IMR-90 (cell line): Measurements from ENCODE around the gene STXBP6. TPM values are rescaled to one million over a fixed set of nuclear protein-coding genes. Genes with fewer than 3 reads are reported as not detected.

Experiments
- ATAC-seq: fragments of 200-7000 bp; cut with Tn5 transposase; 2 replicates; pipeline ENCODE4 v1.9.1; 2020; ENCODE audit warnings: low read depth, mild to moderate bottlenecking, moderate library complexity
- BruUV-seq: library from RNA; stranded (reverse); fragments of 400-500 nt; replicated peaks from 2 replicates; lab custom pipeline; 2021; lab: Mats Ljungman, UMichigan
- CTCF ChIA-PET: fragments of 300-600 bp; formaldehyde crosslinking; extraction: SDS; loops from one replicate; lab custom pipeline; 2021; ENCODE audit warnings: antibody characterized with exemption; lab: Yijun Ruan, JAX
- POLR2A ChIA-PET: fragments of 300-600 bp; sonication (Branson Sonifier 250); formaldehyde crosslinking; loops from one replicate; lab custom pipeline; 2022; ENCODE audit warnings: antibody characterized with exemption; ENCODE audit not compliant: unreplicated experiment; lab: Charles Lee
- DNase-seq: peaks from one replicate; pipeline ENCODE4 v3.0.0; 2013
- H2AFZ ChIP-seq: replicated peaks from 2 replicates; pipeline ENCODE3; 2013; ENCODE audit warnings: low read length, mild to moderate bottlenecking; ENCODE audit not compliant: poor library complexity
- H2AK5ac ChIP-seq: 2 replicates; pipeline ENCODE4 v1.6.1; 2013; ENCODE audit warnings: low read depth, low read length, inconsistent platforms
- H2AK9ac ChIP-seq: replicated peaks from 2 replicates; pipeline ENCODE3; 2013; ENCODE audit warnings: mild to moderate bottlenecking, low read depth, low read length, moderate library complexity; ENCODE audit not compliant: poor library complexity
- H2BK120ac ChIP-seq: 2 replicates; pipeline ENCODE4 v1.6.1; 2013; ENCODE audit warnings: low read depth, low read length, inconsistent platforms
- H2BK15ac ChIP-seq: 3 replicates; pipeline ENCODE4 v1.6.1; 2013; ENCODE audit warnings: low read depth, low read length, inconsistent platforms
- H2BK20ac ChIP-seq: 2 replicates; pipeline ENCODE4 v1.6.1; 2013; ENCODE audit warnings: low read depth, mild to moderate bottlenecking, inconsistent platforms, low read length, moderate library complexity
- H2BK5ac ChIP-seq: 2 replicates; pipeline ENCODE4 v1.6.1; 2013; ENCODE audit warnings: mild to moderate bottlenecking, low read depth, low read length, inconsistent platforms; ENCODE audit not compliant: poor library complexity, severe bottlenecking
- H3K14ac ChIP-seq: replicated peaks from 2 replicates; pipeline ENCODE4 v1.6.1; 2013; ENCODE audit warnings: low read depth, low read length, inconsistent platforms
- H3K18ac ChIP-seq: 2 replicates; pipeline ENCODE4 v1.6.1; 2013; ENCODE audit warnings: low read depth, low read length, control low read depth
- H3K23ac ChIP-seq: 2 replicates; pipeline ENCODE4 v1.6.1; 2013; ENCODE audit warnings: low read depth, low read length, inconsistent platforms
- H3K27ac ChIP-seq: 2 replicates; pipeline ENCODE4 v1.5.1; 2013; ENCODE audit warnings: mild to moderate bottlenecking, control low read depth, low read length; ENCODE audit not compliant: insufficient read depth
- H3K27me3 ChIP-seq: 2 replicates; pipeline ENCODE4 v1.6.1; 2013; ENCODE audit warnings: low read length; ENCODE audit not compliant: control insufficient read depth, insufficient read depth
- H3K36me3 ChIP-seq: 2 replicates; pipeline ENCODE4 v1.6.1; 2013; ENCODE audit warnings: low read length, mixed read lengths; ENCODE audit not compliant: control insufficient read depth, insufficient read depth
- H3K4ac ChIP-seq: 2 replicates; pipeline ENCODE4 v1.6.1; 2013; ENCODE audit warnings: low read depth, low read length, inconsistent platforms
- H3K4me1 ChIP-seq: 2 replicates; pipeline ENCODE4 v1.6.1; 2013; ENCODE audit warnings: low read length, mixed read lengths; ENCODE audit not compliant: control insufficient read depth, insufficient read depth
- H3K4me2 ChIP-seq: 2 replicates; pipeline ENCODE4 v1.6.1; 2013; ENCODE audit warnings: low read depth, mild to moderate bottlenecking, control low read depth, low read length, moderate library complexity
- H3K4me3 ChIP-seq: 2 replicates; pipeline ENCODE4 v1.5.1; 2013; ENCODE audit warnings: low read depth, mild to moderate bottlenecking, control low read depth, low read length, moderate library complexity; ENCODE audit not compliant: insufficient read depth
- H3K56ac ChIP-seq: 2 replicates; pipeline ENCODE4 v1.6.1; 2013; ENCODE audit warnings: low read length, inconsistent platforms; ENCODE audit not compliant: insufficient read depth; ENCODE audit errors: extremely low read depth
- H3K79me1 ChIP-seq, 2 experiments: 2 replicates each; pipeline ENCODE4 v1.6.1; 2013; ENCODE audit warnings: low read length in 2 of 2, inconsistent platforms in 1 of 2, low read depth in 1 of 2
- H3K9ac ChIP-seq: 2 replicates; pipeline ENCODE4 v1.6.1; 2013; ENCODE audit warnings: low read depth, low read length, control low read depth
- H3K9me1 ChIP-seq: 2 replicates; pipeline ENCODE4 v1.6.1; 2013; ENCODE audit warnings: low read length, inconsistent platforms; ENCODE audit not compliant: insufficient read depth
- H3K9me3 ChIP-seq: 2 replicates; pipeline ENCODE4 v1.6.1; 2013; ENCODE audit warnings: low read length; ENCODE audit not compliant: control insufficient read depth, insufficient read depth
- H4K20me1 ChIP-seq: 2 replicates; pipeline ENCODE4 v1.6.1; 2013; ENCODE audit warnings: low read length, inconsistent platforms; ENCODE audit not compliant: insufficient read depth
- H4K5ac ChIP-seq: 2 replicates; pipeline ENCODE4 v1.6.1; 2013; ENCODE audit warnings: mild to moderate bottlenecking, low read depth, low read length, control low read depth
- H4K8ac ChIP-seq, 2 experiments: 2 replicates each; pipeline ENCODE4 v1.6.1; 2013; ENCODE audit warnings: low read depth in 2 of 2, low read length in 2 of 2, control low read depth in 1 of 2, inconsistent platforms in 1 of 2
- H4K91ac ChIP-seq: 2 replicates; pipeline ENCODE4 v1.6.1; 2013; ENCODE audit warnings: low read depth, low read length, inconsistent platforms; ENCODE audit not compliant: insufficient read depth
- CEBPB ChIP-seq: IDR thresholded peaks from 2 replicates; pipeline ENCODE4 v1.6.1; 2012; ENCODE audit warnings: low read depth, low read length, improper control_type of control experiment
- MAZ ChIP-seq: IDR thresholded peaks from 2 replicates; pipeline ENCODE4 v1.6.1; 2012; ENCODE audit warnings: low read depth, mild to moderate bottlenecking, low read length, improper control_type of control experiment, moderate library complexity, borderline replicate concordance
- MXI1 ChIP-seq: IDR thresholded peaks from 2 replicates; pipeline ENCODE4 v1.6.1; 2012; ENCODE audit warnings: low read depth, mild to moderate bottlenecking, low read length, moderate library complexity, borderline replicate concordance
- POLR2A ChIP-seq: IDR thresholded peaks from 2 replicates; pipeline ENCODE4 v1.6.1; 2012; ENCODE audit warnings: mild to moderate bottlenecking, low read depth, low read length
- WGBS, 2 experiments: methylation state at CpG; one replicate each; pipeline versions ENCODE4 v1.1.5 to v1.1.7; 2013; ENCODE audit warnings: missing lambda C conversion rate in 2 of 2; ENCODE audit not compliant: insufficient read length in 1 of 2; ENCODE audit errors: extremely low coverage in 2 of 2; 5-methylcytosine and 5-hydroxymethylcytosine counted together
- dilution Hi-C: fragments of 300-500 bp; cut with HindIII; formaldehyde crosslinking; loops from one replicate; pipeline ENCODE4 v1.14.3; 2018; ENCODE audit warnings: low sequenced_read_pairs; ENCODE audit not compliant: unreplicated experiment
- in situ Hi-C: fragments of 300-500 bp; cut with MboI; formaldehyde crosslinking; loops from 3 replicates; pipeline ENCODE4 v1.14.3; 2019; ENCODE audit warnings: low sequenced_read_pairs, inconsistent platforms, mixed read lengths
- intact Hi-C: fragments of 100-400 bp; cut with micrococcal nuclease; formaldehyde crosslinking; loops from 2 replicates; pipeline ENCODE4 v1.10.0; 2022
- polyA plus RNA-seq, 3 experiments: library from polyadenylated mRNA; depleted of rRNA; stranded (reverse); fragments of >200 nt; gene quantifications; 2 replicates each; pipeline ENCODE4 v1.2.3, GENCODE V29; 2012; ENCODE audit warnings: low replicate concordance in 1 of 3
- total RNA-seq: library from RNA; depleted of rRNA; stranded (reverse); fragments of >200 nt; gene quantifications from 2 replicates; pipeline ENCODE4 v1.2.3, GENCODE V29; 2012

Gene STXBP6
- total and polyA plus RNA-seq, 2 of the 4 experiments (the other 2 are of a cell fraction): 14.2 to 14.3 TPM

- no peak overlapping the region for H3K27ac ChIP-seq
- CTCF ChIA-PET: no interaction called here
- peaks cover 11% of the 10 kb centered on the region for H3K4me1 ChIP-seq
- no peaks in the 10 kb centered on the region for H3K36me3 ChIP-seq
- no peak overlapping the region for H2AK9ac ChIP-seq
- H2BK5ac ChIP-seq: no peak overlapping the region
- H2AFZ ChIP-seq: no peak overlapping the region
- no peak overlapping the region for H4K5ac ChIP-seq
- BruUV-seq: no TSS peak
- TF ChIP-seq POLR2A (no peak), MAZ (no peak), MXI1 (no peak), CEBPB (no peak)
- H3K23ac ChIP-seq: no peak overlapping the region
- H2BK15ac ChIP-seq: no peak overlapping the region
- 0 out of 2 replicates have a peak, but pooled peaks cover 2% of the 10 kb centered on the region for H3K9me1 ChIP-seq
- no peak overlapping the region for H3K9ac ChIP-seq
- H2BK120ac ChIP-seq: no peak overlapping the region
- H3K79me1 ChIP-seq: no peaks in the 10 kb centered on the region
- H3K18ac ChIP-seq: no peak overlapping the region
- intact Hi-C loops (no loop called here), in situ Hi-C loops (no loop called here), dilution Hi-C loops (no loop called here)
- DNase-seq (no peak), ATAC-seq (no peak)
- no peaks in the 10 kb centered on the region for H4K20me1 ChIP-seq
- H3K27me3 ChIP-seq: no peaks in the 10 kb centered on the region
- no peak overlapping the region for H3K4ac ChIP-seq
- no peak overlapping the region for H2AK5ac ChIP-seq
- H2BK20ac ChIP-seq: no peak overlapping the region
- H3K14ac ChIP-seq: no peak overlapping the region
- H4K91ac ChIP-seq: no peak overlapping the region
- 100% methylated on average over 1 of the region's 4 CpGs; no CpG with 5 or more reads in 1 of the 2 experiments for WGBS, 2 experiments
- POLR2A ChIA-PET: no interaction called here
- no peaks in the 10 kb centered on the region for H3K9me3 ChIP-seq
- H3K56ac ChIP-seq: no peak overlapping the region
- no peak overlapping the region for H3K4me2 ChIP-seq
- H3K4me3 ChIP-seq: no peak overlapping the region
- no peak overlapping the region for H4K8ac ChIP-seq
These were observed 50.8 kb downstream of the STXBP6 start for GRCh38 chr14:24999157-24999556.
